Neutrophil (primary cell): ENCODE measurements around the gene FOXP3.

ENCODE experiments used
- H3K27ac ChIP-seq: fragments of 200-600 bp; sonication (generic); 2 replicates; pipeline ENCODE4 v1.5.1; 2016; ENCODE audit warnings: mild to moderate bottlenecking, moderate library complexity
- H3K27me3 ChIP-seq: fragments of 200-600 bp; sonication (generic); 2 replicates; pipeline ENCODE4 v1.6.0; 2016; ENCODE audit warnings: mild to moderate bottlenecking
- H3K36me3 ChIP-seq: fragments of 200-600 bp; sonication (generic); 2 replicates; pipeline ENCODE4 v1.5.1; 2017
- H3K4me1 ChIP-seq, 2 experiments: fragments of 200-600 bp in 1 of 2; sonication (generic) in 1 of 2; 1 replicate in 1 of 2; 2 replicates in 1 of 2; pipeline versions ENCODE4 v1.5.1 to v1.6.1; 2013 to 2016; ENCODE audit warnings: low read depth in 1 of 2, low read length in 1 of 2, mild to moderate bottlenecking in 1 of 2, moderate library complexity in 1 of 2; ENCODE audit not compliant: control insufficient read depth in 1 of 2, insufficient read depth in 1 of 2
- H3K4me3 ChIP-seq, 2 experiments: fragments of 200-600 bp in 1 of 2; sonication (generic) in 1 of 2; 1 replicate in 1 of 2; 2 replicates in 1 of 2; pipeline ENCODE4 v1.5.1; 2013 to 2016; ENCODE audit warnings: low read depth in 1 of 2, low read length in 1 of 2, mild to moderate bottlenecking in 1 of 2, moderate library complexity in 1 of 2
- H3K9me3 ChIP-seq: fragments of 200-600 bp; sonication (generic); 2 replicates; pipeline ENCODE4 v1.5.1; 2016
- TF ChIP-seq, protein P1 (sequence below): fragments of 200-600 bp; sonication (generic); IDR thresholded peaks from 2 replicates; pipeline ENCODE4 v1.5.1; 2016; ENCODE audit warnings: antibody characterized with exemption

The FOXP3 gene

DNA sequence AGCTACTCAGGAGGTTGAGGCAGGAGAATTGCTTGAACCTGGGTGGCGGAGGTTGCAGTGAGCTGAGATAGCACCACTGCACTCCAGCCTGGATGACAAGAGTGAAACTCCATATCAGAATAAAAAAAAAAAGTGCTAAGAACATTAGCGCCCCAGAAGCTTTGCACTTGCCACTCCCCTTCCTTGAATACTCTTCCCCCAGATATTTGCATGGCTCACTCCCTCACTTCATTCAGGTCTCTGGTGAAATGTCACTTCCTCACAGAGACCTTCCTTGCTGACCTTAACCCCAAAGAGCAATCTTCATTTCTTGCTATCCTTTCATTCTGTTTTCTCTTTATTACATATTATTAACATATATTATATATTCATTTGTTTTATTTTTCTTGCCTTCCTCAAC is 42.6 kb downstream of the FOXP3 start:
- H3K27me3 ChIP-seq: no peaks in the 10 kb centered on the region
- no peaks in the 10 kb centered on the region for H3K36me3 ChIP-seq
- H3K4me3 ChIP-seq: no peak overlapping the region
- H3K27ac ChIP-seq: no peak overlapping the region
- TF ChIP-seq, protein P1, sequence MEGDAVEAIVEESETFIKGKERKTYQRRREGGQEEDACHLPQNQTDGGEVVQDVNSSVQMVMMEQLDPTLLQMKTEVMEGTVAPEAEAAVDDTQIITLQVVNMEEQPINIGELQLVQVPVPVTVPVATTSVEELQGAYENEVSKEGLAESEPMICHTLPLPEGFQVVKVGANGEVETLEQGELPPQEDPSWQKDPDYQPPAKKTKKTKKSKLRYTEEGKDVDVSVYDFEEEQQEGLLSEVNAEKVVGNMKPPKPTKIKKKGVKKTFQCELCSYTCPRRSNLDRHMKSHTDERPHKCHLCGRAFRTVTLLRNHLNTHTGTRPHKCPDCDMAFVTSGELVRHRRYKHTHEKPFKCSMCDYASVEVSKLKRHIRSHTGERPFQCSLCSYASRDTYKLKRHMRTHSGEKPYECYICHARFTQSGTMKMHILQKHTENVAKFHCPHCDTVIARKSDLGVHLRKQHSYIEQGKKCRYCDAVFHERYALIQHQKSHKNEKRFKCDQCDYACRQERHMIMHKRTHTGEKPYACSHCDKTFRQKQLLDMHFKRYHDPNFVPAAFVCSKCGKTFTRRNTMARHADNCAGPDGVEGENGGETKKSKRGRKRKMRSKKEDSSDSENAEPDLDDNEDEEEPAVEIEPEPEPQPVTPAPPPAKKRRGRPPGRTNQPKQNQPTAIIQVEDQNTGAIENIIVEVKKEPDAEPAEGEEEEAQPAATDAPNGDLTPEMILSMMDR: no peak
- peaks cover 0 to 2% of the 10 kb centered on the region in 2 experiments for H3K4me1 ChIP-seq
- no peaks in the 10 kb centered on the region for H3K9me3 ChIP-seq

GRCh38 chrX:49220100-49220499 is 44.4 kb downstream of the FOXP3 start:
- H3K4me1 ChIP-seq: peaks cover 0 to 2% of the 10 kb centered on the region in 2 experiments
- no peaks in the 10 kb centered on the region for H3K27me3 ChIP-seq
- H3K4me3 ChIP-seq: no peak overlapping the region
- no peaks in the 10 kb centered on the region for H3K9me3 ChIP-seq
- TF ChIP-seq, protein P1: no peak
- H3K27ac ChIP-seq: no peak overlapping the region
- no peaks in the 10 kb centered on the region for H3K36me3 ChIP-seq

DNA sequence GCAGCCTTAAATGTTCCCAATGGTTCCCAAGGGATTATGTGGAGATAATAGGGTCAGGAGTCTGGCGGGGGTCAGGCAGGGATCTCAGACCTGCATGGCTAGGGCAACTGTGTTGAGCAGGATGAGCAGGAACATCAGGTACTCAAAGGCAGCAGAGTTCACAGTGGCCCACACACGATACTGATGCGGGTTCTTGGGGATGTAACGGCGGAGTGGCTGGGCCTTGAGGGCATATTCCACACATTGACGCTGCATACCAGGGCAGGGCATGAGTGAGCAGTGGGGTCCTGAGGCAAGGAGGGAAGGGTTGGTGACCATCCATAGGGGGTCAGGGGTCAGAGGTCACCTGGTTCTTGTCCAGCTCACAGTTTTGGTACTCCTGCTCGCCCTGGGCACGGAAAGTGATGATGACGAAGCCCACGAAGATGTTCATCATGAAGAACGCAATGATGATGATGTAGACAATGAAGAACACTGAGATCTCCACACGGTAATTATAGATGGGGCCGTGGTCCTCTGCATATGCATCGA is 49.4 kb downstream of the FOXP3 start:
- TF ChIP-seq, protein P1: no peak

DNA sequence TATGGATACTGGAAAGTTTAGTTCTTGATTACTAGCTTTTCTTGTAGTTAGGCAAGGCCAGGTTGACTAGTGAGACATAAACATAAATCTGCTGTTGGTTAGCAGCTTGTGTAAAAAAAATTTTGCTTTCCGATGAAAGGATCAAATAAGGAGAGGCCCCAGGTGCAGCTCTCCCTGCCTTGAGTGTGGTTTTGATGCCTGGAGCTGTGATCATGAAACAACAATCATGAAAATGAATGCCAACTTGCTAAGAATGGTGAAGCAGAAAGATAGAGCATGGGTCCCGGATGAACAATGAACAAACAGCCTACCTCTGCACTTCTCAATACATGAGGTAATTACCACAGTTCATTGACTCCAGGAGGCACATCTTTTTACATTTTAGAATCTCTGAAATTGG is 50.1 kb downstream of the FOXP3 start:
- H3K36me3 ChIP-seq: no peaks in the 10 kb centered on the region
- no peak overlapping the region for H3K27ac ChIP-seq
- H3K4me1 ChIP-seq: peaks cover 0 to under 1% of the 10 kb centered on the region in 2 experiments
- TF ChIP-seq, protein P1: no peak
- no peak overlapping the region for H3K4me3 ChIP-seq
- no peaks in the 10 kb centered on the region for H3K9me3 ChIP-seq
- no peaks in the 10 kb centered on the region for H3K27me3 ChIP-seq

More for the DNA sequence above, 49.4 kb downstream of the FOXP3 start:
- Histone ChIP-seq H3K27me3 (no peaks in the 10 kb centered on the region), H3K4me3 (no peak overlapping the region), H3K27ac (no peak overlapping the region), H3K4me1 (peaks cover 0 to 2% of the 10 kb centered on the region in 2 experiments), H3K36me3 (no peaks in the 10 kb centered on the region), H3K9me3 (no peaks in the 10 kb centered on the region)

- no peak overlapping the region for H3K4me3 ChIP-seq
- H3K9me3 ChIP-seq: no peaks in the 10 kb centered on the region
- H3K4me1 ChIP-seq: no peaks in the 10 kb centered on the region
- TF ChIP-seq, protein P1: no peak
- no peaks in the 10 kb centered on the region for H3K27me3 ChIP-seq
- H3K36me3 ChIP-seq: no peaks in the 10 kb centered on the region
- H3K27ac ChIP-seq: no peak overlapping the region
Observed at GRCh38 chrX:49212861-49213260, 51.6 kb downstream of the FOXP3 start.
